ENCODE results near the gene SLC25A36. TPM values are rescaled to one million over a fixed set of nuclear protein-coding genes. Genes with fewer than 3 reads are reported as not detected.

Gene SLC25A36
- total RNA-seq, 3 donors from 2014 or later (not counting 1 experiment from before 2014, with no cell fraction given), result 107 to 127 (median 126) TPM

GRCh38 chr3:140905559-140905958, 36.1 kb upstream of the SLC25A36 start:
- H3K27me3 Mint-ChIP-seq (ENCODE audit: low read depth in 2 of 2), result peaks cover 0 to 12% of the 10 kb centered on the region in 2 donors
- H3K4me1 Mint-ChIP-seq, result no peaks in the 10 kb centered on the region
- Histone ChIP-seq H3K27me3 (ENCODE audit: control insufficient read depth, insufficient read depth, low read length) (no peaks in the 10 kb centered on the region), H3K4me1 (ENCODE audit: control insufficient read depth, insufficient read depth, low read length) (no peaks in the 10 kb centered on the region), H3K9me3 (ENCODE audit: control insufficient read depth, insufficient read depth, low read length) (no peaks in the 10 kb centered on the region), H3K36me3 (ENCODE audit: control insufficient read depth, insufficient read depth, low read length) (no peaks in the 10 kb centered on the region), H3K27ac (ENCODE audit: low read length) (no peak overlapping the region), H3K4me3 (ENCODE audit: low read length) (no peak overlapping the region)
- intact Hi-C loops (cut with micrococcal nuclease), result no loop called here
- ATAC-seq, result no peak
- TF ChIP-seq, protein P1, sequence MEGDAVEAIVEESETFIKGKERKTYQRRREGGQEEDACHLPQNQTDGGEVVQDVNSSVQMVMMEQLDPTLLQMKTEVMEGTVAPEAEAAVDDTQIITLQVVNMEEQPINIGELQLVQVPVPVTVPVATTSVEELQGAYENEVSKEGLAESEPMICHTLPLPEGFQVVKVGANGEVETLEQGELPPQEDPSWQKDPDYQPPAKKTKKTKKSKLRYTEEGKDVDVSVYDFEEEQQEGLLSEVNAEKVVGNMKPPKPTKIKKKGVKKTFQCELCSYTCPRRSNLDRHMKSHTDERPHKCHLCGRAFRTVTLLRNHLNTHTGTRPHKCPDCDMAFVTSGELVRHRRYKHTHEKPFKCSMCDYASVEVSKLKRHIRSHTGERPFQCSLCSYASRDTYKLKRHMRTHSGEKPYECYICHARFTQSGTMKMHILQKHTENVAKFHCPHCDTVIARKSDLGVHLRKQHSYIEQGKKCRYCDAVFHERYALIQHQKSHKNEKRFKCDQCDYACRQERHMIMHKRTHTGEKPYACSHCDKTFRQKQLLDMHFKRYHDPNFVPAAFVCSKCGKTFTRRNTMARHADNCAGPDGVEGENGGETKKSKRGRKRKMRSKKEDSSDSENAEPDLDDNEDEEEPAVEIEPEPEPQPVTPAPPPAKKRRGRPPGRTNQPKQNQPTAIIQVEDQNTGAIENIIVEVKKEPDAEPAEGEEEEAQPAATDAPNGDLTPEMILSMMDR (IDR thresholded peaks at IDR 0.05), result no peak
- H3K36me3 Mint-ChIP-seq, result no peaks in the 10 kb centered on the region
- WGBS (ENCODE audit: insufficient coverage), result 97% methylated on average over 2 of the region's 2 CpGs
- no peak overlapping the region for H3K4me3 Mint-ChIP-seq
- no peak overlapping the region for H3K27ac Mint-ChIP-seq
- H3K9me3 Mint-ChIP-seq, result no peaks in the 10 kb centered on the region
- no peak for DNase-seq

DNA sequence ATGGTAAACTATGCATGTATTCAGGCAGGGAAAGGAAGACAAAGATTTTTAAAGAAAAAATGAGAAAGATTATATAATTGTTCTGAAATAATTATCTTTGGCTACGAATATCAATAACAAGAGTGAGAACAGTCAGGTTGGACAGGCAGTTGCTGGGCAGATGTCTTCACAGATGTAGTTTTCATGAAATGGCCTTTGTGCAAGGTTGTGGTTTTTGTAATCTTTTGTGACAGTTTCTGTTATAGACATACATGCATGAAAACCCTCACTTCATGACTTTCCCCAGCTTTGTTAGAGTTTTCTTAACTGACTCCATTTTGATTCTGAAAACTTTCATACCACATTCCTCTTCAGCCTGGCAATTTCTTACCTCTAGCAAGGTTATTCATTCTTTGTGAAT, 34.9 kb upstream of the SLC25A36 start:
- H3K4me1 Mint-ChIP-seq, result no peaks in the 10 kb centered on the region
- no peaks in the 10 kb centered on the region for H3K36me3 Mint-ChIP-seq
- intact Hi-C loops (cut with micrococcal nuclease), result no loop called here
- Histone ChIP-seq H3K27me3 (ENCODE audit: control insufficient read depth, insufficient read depth, low read length) (no peaks in the 10 kb centered on the region), H3K4me3 (ENCODE audit: low read length) (no peak overlapping the region), H3K4me1 (ENCODE audit: control insufficient read depth, insufficient read depth, low read length) (no peaks in the 10 kb centered on the region), H3K9me3 (ENCODE audit: control insufficient read depth, insufficient read depth, low read length) (no peaks in the 10 kb centered on the region), H3K27ac (ENCODE audit: low read length) (no peak overlapping the region), H3K36me3 (ENCODE audit: control insufficient read depth, insufficient read depth, low read length) (no peaks in the 10 kb centered on the region)
- H3K27ac Mint-ChIP-seq, result no peak overlapping the region
- TF ChIP-seq, protein P1 (IDR thresholded peaks at IDR 0.05), result no peak
- H3K9me3 Mint-ChIP-seq, result no peaks in the 10 kb centered on the region
- 86% methylated on average over 1 of the region's 1 CpG for WGBS (ENCODE audit: insufficient coverage)
- ATAC-seq (no peak), DNase-seq (no peak)
- H3K27me3 Mint-ChIP-seq (ENCODE audit: low read depth in 2 of 2), result peaks cover 4 to 17% of the 10 kb centered on the region in 2 donors
- H3K4me3 Mint-ChIP-seq, result no peak overlapping the region

DNA sequence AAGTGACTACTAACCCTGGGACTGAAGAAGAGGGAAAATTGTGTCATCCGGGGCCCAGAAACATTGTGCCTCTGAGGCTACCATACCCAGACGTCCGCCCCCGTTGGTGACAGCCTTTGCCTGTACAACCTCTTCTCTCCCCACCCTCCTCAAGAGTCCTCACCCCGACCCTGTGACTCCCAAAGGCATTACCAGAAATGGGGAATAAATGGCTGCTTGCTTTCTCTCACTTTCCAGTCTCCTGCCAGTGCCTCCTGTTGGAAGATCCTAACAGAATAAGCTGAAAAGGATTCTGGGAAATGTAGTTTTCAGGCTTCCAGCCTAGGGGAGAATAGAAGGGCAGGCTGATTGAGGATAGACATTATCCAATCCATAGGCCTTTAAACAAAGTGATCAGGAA, 30.8 kb upstream of the SLC25A36 start:
- no peaks in the 10 kb centered on the region for H3K4me1 Mint-ChIP-seq
- no peaks in the 10 kb centered on the region for H3K36me3 Mint-ChIP-seq
- Histone ChIP-seq H3K27ac (ENCODE audit: low read length) (no peak overlapping the region), H3K4me1 (ENCODE audit: control insufficient read depth, insufficient read depth, low read length) (no peaks in the 10 kb centered on the region), H3K36me3 (ENCODE audit: control insufficient read depth, insufficient read depth, low read length) (no peaks in the 10 kb centered on the region), H3K9me3 (ENCODE audit: control insufficient read depth, insufficient read depth, low read length) (no peaks in the 10 kb centered on the region), H3K27me3 (ENCODE audit: control insufficient read depth, insufficient read depth, low read length) (no peaks in the 10 kb centered on the region), H3K4me3 (ENCODE audit: low read length) (no peak overlapping the region)
- no peak for ATAC-seq
- no peak overlapping the region for H3K4me3 Mint-ChIP-seq
- DNase-seq, result no peak
- H3K9me3 Mint-ChIP-seq, result no peaks in the 10 kb centered on the region
- no peak overlapping the region for H3K27ac Mint-ChIP-seq
- intact Hi-C loops (cut with micrococcal nuclease), result no loop called here
- H3K27me3 Mint-ChIP-seq (ENCODE audit: low read depth in 2 of 2), result peaks cover 18 to 25% of the 10 kb centered on the region in 2 donors
- 45% methylated on average over 5 of the region's 5 CpGs for WGBS (ENCODE audit: insufficient coverage)
- TF ChIP-seq, protein P1 (IDR thresholded peaks at IDR 0.05), result no peak

DNA sequence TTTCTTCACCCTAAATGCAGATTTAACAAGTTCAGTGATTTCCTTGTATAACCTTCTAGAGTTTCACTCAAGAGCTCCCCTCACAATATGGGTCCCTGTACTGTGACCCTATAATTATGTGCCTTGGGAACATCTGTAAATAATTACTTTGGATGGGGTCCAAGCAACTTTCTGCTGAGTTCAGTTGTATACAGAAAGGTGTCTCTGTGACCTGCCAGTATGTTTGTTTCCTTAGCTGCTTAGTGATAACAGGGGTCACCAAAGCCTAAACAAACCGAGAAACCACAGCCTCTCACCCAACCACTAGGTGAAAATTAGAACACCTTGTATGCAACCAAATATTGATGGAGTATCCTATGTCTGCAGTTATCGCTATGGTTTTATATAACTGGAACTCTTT, 29.8 kb upstream of the SLC25A36 start:
- Mint-ChIP-seq H3K9me3 (no peaks in the 10 kb centered on the region), H3K36me3 (no peaks in the 10 kb centered on the region), H3K4me3 (no peak overlapping the region), H3K27me3 (ENCODE audit: low read depth in 2 of 2) (peaks cover 18 to 27% of the 10 kb centered on the region in 2 donors), H3K27ac (no peak overlapping the region), H3K4me1 (no peaks in the 10 kb centered on the region)
- Histone ChIP-seq H3K4me1 (ENCODE audit: control insufficient read depth, insufficient read depth, low read length) (no peaks in the 10 kb centered on the region), H3K27me3 (ENCODE audit: control insufficient read depth, insufficient read depth, low read length) (no peaks in the 10 kb centered on the region), H3K27ac (ENCODE audit: low read length) (no peak overlapping the region), H3K9me3 (ENCODE audit: control insufficient read depth, insufficient read depth, low read length) (no peaks in the 10 kb centered on the region), H3K4me3 (ENCODE audit: low read length) (no peak overlapping the region), H3K36me3 (ENCODE audit: control insufficient read depth, insufficient read depth, low read length) (no peaks in the 10 kb centered on the region)
- no peak for ATAC-seq
- WGBS (ENCODE audit: insufficient coverage), result 100% methylated on average over 1 of the region's 2 CpGs
- no peak for DNase-seq
- intact Hi-C loops (cut with micrococcal nuclease), result no loop called here
- TF ChIP-seq, protein P1 (IDR thresholded peaks at IDR 0.05), result no peak
